ENCODE measurements around the gene SGO2.

The SGO2 gene

DNA sequence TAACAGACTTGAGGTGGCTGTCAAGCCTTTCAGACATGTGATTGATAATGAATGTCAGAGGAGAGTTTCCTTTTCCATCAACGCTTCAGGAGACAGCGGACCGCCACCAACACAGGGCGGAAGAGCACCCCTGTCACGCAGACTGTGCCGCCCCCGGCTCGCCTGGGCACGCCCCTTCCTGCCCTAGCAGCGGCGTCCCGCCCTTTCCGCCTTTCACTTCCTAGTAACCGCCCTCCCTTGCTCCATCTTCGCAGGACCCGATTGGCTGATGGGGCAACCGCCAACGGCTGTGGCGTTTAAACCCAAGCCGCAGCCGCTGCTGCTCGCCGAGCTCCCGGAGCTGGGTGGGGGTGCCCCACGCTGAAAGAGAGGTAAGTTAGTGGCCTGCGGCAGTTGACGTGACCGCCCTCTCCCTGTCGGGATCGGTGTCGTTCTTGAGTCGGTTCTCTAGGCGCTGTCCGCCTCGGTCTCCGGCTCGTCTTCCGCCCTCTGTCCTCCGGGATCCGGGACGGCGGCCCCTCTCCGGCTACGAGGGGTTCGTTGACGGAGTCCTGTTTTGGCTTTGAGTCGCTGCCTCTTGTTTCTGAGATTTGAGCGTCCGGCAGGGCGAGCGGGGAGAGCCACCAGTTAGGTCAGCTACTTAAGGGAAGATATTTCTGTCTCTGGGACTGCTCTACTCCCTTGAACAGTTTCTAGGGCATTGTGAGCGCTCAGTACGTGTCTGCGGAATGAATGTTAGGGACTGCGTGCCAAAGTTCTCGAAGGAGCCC, at the start of gene SGO2:
Gene SGO2, plus strand, starts transcription at position 326 of the 770 bp plus-strand sequence. CDS start 6,769 bp downstream, outside the sequence.
- DNase-seq = peak; percentile 94 to 95

GRCh38 chr2:200476836-200477235, 49.2 kb upstream of the SGO2 start:
- no peak for DNase-seq

DNA sequence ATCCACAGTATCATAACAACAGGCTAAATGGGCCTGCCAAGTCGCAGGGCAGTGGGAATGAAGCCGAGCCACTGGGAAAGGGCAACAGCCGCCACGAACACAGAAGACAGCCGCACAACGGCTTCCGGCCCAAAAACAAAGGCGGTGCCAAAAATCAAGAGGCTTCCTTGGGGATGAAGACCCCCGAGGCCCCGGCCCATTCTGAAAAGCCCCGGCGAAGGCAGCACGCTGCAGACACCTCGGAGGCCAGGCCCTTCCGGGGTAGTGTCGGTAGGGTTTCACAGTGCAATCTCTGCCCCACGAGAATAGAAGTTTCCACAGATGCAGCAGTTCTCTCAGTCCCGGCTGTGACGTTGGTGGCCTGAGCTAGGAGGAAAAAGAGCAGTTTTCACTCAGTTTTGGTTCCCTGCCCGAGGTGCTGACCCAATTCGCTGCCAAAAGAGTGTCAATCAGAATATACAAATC, 48.3 kb upstream of the SGO2 start:
- DNase-seq = no peak

DNA sequence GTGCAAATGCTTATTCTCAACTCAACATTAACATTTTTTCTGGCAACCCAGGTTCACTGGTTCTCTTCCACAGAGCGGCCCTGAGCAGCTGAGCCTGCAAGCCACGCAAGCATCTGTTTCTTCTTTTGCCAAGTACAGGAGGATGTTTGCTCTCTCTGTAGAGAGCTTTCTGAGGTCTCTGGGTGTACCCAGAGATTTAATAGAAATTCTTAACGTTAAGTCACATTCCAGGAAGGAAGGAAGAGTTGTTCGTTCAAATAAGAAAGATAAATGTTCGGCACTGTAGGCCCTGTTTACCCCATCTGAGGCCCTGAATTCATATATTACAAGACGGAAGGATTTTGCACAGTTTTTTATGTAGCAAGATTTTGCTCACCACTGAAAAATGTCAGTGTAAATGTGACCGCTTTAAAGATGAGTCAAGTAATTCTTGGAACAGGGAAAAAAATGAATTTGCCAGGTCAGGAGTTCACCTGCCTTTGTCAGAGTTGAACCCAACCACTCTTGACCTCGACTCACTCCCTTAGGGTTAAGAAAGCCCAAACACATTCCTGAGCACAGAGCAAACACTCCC, 46.2 kb upstream of the SGO2 start:
- no peak for DNase-seq

GRCh38 chr2:200482194-200482593, 43.8 kb upstream of the SGO2 start:
- DNase-seq = no peak

- DNase-seq = no peak
These were observed 42.2 kb upstream of the SGO2 start for GRCh38 chr2:200483729-200484198.

GRCh38 chr2:200484934-200485333, 41.1 kb upstream of the SGO2 start:
- no peak for DNase-seq

- no peak for DNase-seq
These were observed 39.5 kb upstream of the SGO2 start for GRCh38 chr2:200486529-200486928.

GRCh38 chr2:200488169-200488568, 37.8 kb upstream of the SGO2 start:
- DNase-seq = no peak

DNA sequence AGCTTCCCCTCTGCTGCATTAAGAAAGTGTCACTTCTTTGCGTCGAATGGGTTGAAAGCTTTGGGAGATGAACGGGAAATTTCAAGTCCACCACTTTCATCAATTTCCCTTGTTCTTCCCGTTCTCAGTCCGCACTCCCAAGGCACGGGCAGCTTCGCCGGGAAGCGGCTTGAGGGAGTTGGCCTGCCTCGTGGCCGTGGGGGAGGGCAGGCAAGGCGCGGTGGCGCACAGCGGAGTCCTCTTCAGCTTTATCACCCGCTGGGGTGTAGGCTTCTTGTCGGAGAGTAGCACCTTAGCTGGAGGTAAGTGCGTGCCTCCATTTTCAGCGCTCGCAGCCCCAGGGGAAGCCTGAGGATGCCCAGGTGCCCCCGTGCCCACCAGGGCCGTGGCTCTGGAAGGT, 36.0 kb upstream of the SGO2 start:
- DNase-seq = no peak

DNA sequence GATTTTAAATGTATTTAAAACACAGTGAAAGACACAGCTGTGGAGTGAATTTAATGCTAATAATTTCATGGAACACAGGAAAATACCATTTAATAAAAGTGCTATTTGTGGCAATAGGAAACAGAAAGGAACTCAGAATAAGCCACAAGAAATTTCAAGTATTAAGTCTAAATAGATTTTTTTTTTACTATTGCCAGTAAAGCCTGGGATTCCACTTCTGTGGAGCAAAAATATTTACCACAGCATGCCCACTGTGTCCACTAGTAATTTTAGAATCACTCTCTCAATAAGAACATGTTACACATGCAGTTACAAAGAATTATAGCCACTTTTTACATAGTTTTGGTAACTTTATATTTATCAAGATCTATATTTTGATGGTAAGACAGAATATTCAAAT, 33.4 kb upstream of the SGO2 start:
- DNase-seq = no peak

DNA sequence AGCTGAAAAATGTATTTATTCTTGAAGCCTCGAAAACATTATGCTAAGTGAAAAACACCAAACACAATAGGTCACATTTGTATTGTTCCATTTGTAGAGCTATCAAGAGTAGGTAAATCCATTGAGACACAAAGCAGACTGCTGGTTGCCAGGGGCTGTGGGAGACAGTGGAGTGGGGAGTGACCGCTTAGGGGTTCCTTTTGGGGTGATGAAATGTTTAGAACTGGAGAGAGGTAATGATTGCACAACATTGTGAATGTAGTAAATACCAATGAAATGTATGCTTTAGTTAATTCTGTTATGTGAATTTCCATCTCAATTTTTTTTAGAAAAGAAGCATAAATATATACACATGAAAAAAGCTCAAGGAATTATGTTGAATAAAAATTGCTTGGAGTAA, 32.0 kb upstream of the SGO2 start:
- DNase-seq = no peak

DNA sequence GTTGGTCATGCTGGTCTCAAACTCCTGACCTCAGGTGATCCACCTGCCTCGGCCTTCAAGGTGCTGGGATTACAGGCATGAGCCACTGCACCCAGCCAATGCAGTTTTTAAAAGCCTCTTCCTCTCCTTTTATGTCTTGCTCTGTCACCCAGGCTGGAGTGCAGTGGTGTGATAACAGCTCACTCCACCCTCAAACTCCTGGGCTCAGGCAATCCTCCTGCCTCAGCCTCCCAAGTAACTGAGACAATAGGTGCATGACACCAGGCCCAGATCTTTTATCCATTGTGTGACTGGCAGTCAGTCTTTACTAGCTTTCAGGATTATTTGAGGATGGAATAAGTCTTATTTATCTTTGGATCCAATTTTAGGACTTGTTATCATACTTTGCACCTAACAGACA, 29.3 kb upstream of the SGO2 start:
- no peak for DNase-seq

DNA sequence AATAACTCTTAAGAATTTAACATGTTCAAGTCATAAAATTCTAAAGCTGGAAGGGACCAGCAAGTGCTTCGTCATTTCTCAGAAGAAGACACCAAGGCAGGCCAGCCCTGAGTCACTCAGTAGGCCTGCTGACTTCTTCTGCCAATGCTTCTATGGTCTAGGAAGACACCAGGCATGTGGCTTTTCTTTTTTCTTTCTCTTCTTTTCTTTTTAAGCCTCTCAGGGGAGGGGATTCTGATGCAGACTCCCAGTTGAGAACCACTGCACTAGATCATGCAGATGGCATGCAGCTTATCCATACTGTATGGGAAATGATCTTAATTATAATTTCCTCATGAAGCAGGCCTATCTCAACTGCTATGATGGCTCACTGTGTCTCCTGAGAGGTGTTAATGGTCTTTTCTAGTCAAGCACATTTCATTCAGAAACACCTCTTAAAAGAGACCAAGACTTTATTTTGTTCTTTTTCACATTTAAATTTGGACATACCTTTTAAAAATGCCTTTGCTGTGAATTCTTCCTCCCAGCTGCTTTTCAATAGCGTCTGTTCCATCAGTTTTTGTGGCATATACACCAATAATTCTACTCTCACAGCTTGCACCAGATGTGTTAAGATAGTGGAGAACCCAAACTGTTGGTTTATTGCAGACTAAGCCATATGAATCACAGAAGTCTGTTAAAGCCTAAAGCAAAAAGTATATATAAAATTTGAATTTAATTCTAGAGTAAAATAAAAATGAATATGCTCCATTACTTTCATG, 27.4 kb upstream of the SGO2 start:
- no peak for DNase-seq

DNA sequence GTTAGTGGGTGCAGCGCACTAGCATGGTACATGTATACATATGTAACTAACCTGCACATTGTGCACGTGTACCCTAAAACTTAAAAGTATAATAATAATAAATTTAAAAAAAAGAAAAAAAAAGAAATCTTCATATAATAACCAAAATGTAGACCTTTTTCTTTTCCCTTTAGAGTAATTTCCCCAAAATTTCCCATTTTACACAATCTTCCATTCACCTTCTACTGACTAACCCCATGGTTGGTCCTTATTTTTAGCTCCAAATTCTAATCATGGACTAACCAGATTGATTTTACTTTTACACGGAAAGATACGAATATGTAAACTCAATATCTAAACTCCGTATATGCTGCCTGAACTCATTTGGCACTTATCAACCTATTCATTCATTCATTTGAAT, 23.8 kb upstream of the SGO2 start:
- no peak for DNase-seq

- no peak for DNase-seq
These were observed 19.3 kb upstream of the SGO2 start for GRCh38 chr2:200506679-200507078.

DNA sequence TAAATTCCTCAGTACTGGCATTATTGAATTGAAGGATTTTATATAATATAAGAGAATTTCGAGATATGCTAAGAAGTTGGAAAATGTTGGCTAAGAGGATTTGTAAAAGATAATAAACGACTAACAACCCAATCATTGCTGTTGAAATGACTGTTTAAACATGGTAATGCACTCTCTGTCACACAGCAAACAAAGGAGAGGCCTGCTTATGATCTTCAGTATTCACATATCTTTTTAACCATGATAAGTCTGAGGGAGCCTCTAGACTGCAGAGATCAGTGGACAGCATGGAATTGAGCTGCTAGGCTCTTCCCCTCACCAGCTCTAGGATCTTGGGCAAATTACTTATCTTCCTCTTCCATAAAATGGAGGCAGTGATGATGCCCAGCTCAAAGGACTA, 18.8 kb upstream of the SGO2 start:
- DNase-seq = no peak

DNA sequence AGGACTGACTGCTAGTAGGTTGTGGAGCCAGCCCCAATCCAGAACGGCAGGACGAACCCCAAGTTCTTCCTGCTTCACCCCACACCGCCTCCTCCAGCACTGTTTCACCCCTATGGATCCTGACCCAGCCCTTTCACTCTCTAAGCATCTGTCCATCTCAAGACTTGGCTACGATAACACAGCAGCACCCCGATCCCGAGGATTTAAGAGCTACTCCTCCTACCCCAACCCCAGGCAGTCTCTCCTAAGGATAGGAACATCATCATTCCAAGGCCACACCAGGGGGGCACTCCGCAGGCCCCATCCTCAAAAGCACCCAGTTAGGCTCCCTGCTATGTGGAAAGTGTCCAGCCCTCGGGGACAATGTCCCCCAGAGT, 16.8 kb upstream of the SGO2 start:
- no peak for DNase-seq

DNA sequence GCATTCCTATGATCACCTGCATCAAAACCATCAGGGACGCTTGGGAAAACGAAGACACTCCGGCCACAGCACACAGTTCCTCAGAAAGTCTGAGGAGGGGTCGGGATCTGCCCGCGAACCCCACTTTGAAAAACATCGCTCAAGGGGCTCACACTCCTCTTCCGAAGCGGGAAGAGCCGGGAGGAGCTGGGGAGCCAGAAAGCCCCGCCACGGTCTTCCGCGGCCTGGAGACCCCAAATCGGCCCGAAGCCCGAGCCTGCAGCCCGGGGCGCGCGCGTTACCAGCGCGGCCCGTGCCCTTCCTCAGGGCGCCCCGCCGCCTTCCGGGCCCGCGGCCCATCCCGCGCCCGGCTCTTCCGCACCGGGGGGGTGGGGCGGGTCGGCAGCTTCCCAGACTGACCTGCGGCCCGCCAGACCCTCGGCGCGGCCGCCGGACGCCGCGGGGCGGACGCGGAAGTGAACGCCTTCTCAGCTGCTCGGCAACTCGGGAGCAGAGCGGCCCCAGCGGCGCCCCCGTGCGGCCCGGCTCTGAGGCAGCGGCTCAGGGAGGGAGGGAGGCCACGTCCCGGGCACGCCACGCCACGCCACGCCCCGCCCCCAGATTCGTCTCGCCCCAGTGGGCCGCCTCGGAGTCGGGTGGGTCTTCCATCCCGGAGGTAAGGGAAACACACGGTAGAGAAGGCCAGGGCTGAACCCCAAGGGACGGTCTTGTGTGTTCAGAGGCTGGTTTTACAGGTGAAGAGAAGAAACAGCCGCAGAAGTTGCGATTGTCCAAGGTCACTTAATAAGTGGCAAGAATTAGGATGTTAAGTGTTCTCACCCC, 16.2 kb upstream of the SGO2 start, which contains the start of gene KCTD18:
Gene KCTD18, minus strand, starts transcription at position 457 of the 822 bp plus-strand sequence. CDS start 3,052 bp downstream, outside the sequence.
- peak; percentile 89 to 90 for DNase-seq

GRCh38 chr2:200515155-200515554, 10.9 kb upstream of the SGO2 start:
- no peak for DNase-seq

DNA sequence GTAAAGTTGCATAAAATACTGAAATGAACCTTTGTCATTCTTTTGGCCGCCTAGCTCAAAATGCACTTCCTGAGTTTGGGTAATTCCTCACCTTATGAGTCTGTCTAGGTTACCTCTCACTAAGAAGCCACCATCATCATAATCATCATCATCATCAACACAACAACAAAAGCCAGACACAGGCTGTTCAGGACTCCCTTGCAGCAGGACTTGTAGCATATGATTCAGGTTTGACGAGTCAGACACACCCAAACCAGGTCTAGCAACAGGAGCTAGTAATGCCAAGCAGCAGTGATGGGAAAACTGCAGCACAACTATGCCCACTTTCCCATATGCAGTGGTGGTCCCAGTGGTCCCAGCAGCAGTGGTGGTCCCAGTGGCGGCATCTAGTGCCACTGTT, 2.8 kb upstream of the SGO2 start:
- DNase-seq = no peak

- DNase-seq = no peak
These were observed 2.4 kb upstream of the SGO2 start for GRCh38 chr2:200523604-200524003.

GRCh38 chr2:200525066-200525465, 941 bp upstream of the SGO2 start:
- DNase-seq = no peak

Data from activated CD4-positive, alpha-beta T cell treated with anti-CD3 and anti-CD28 coated beads for 4 hours (primary cell).